Measurements from ENCODE around the gene ARID3C. TPM values are rescaled to one million over a fixed set of nuclear protein-coding genes. Genes with fewer than 3 reads are reported as not detected.

ARID3C gene
- total and polyA plus RNA-seq, 2 donors (not counting 3 experiments of a cell fraction or from before 2014, with no cell fraction given) = not detected

GRCh38 chr9:34575241-34575640, 53.6 kb downstream of the ARID3C start:
- H3K27ac ChIP-seq (ENCODE audit: insufficient read depth, low read depth, low read length) = no peak overlapping the region
- DNase-seq (ENCODE audit: low read depth, low spot score) = no peak
- H2AFZ ChIP-seq (ENCODE audit: low read depth, low read length) = no peak overlapping the region
- H3K36me3 ChIP-seq (ENCODE audit: control insufficient read depth in 2 of 2, extremely low read depth in 1 of 2, insufficient read depth in 2 of 2, low read length in 2 of 2) = no peaks in the 10 kb centered on the region
- H3K9me3 ChIP-seq (replicated peaks; ENCODE audit: control insufficient read depth, insufficient read depth, low read length) = no peaks in the 10 kb centered on the region
- no peaks in the 10 kb centered on the region for H3K4me1 ChIP-seq (ENCODE audit: control insufficient read depth, extremely low read depth, insufficient read depth, low read length)
- no peak overlapping the region for H3K4me3 ChIP-seq (replicated peaks in 1 of 3; ENCODE audit: insufficient read depth in 1 of 3, low read depth in 1 of 3, low read length in 3 of 3)
- POLR2A ChIA-PET = no interaction called here
- no peak for TF ChIP-seq POLR2AphosphoS5 (IDR thresholded peaks at IDR 0.05; ENCODE audit: insufficient read depth, low read depth, low read length)
- no peak for TF ChIP-seq MAX (IDR thresholded peaks at IDR 0.05; ENCODE audit: insufficient read depth, insufficient read length)
- no peak for TF ChIP-seq EZH2 (IDR thresholded peaks at IDR 0.05; ENCODE audit: borderline replicate concordance, low read depth, low read length, severe bottlenecking)
- TF ChIP-seq POLR2A (IDR thresholded peaks at IDR 0.05; ENCODE audit: low read depth, low read length) = no peak
- no peak for TF ChIP-seq FOS (IDR thresholded peaks at IDR 0.05; ENCODE audit: borderline replicate concordance, insufficient read depth, low read length)
- TF ChIP-seq MYC (IDR thresholded peaks at IDR 0.05; ENCODE audit: low read depth, low read length) = no peak
- no peak for TF ChIP-seq JUN (IDR thresholded peaks at IDR 0.05; ENCODE audit: borderline replicate concordance, insufficient read depth, insufficient read length, low read depth)
- no peak for TF ChIP-seq CTCF (IDR thresholded peaks at IDR 0.05; ENCODE audit: extremely low read depth in 1 of 2, insufficient read depth in 1 of 2, low read depth in 1 of 2, low read length in 2 of 2)
- no peak for TF ChIP-seq GATA2 (IDR thresholded peaks at IDR 0.05; ENCODE audit: insufficient read depth, insufficient read length, low read depth, low read length)
- no peaks in the 10 kb centered on the region for H3K79me2 ChIP-seq (ENCODE audit: control insufficient read depth, insufficient read depth, low read length)
- peaks cover 40 to 43% of the 10 kb centered on the region in 2 experiments for H3K27me3 ChIP-seq (ENCODE audit: control insufficient read depth in 2 of 2, insufficient read depth in 2 of 2, low read length in 2 of 2)
- H3K9ac ChIP-seq (replicated peaks; ENCODE audit: extremely low read depth, insufficient read depth, low read length) = no peak overlapping the region
- no peaks in the 10 kb centered on the region for H4K20me1 ChIP-seq (replicated peaks; ENCODE audit: control insufficient read depth, extremely low read depth, insufficient read depth, low read length)
- CTCF ChIA-PET = interaction anchor here (1.0 to 8.5 kb wide), 4 partner anchors 16 to 27 kb away, joined by 3 to 106 read pairs (median 9); no protein-coding TSS in a partner anchor
- intact Hi-C loops (cut with micrococcal nuclease) = no loop called here
- dilution Hi-C loops (cut with MboI; ENCODE audit: extremely low pct_ligation_motif_present, low sequenced_read_pairs) = no loop called here
- BruUV-seq (replicated peaks) = no TSS peak
- H3K9me1 ChIP-seq (replicated peaks; ENCODE audit: control insufficient read depth, extremely low read depth, insufficient read depth, low read length) = no peaks in the 10 kb centered on the region
- H3K4me2 ChIP-seq (ENCODE audit: insufficient read depth, low read length) = no peak overlapping the region
- FAIRE-seq = no peak

Data from endothelial cell of umbilical vein (primary cell).